HL-60 (cell line): ENCODE data around the gene PPIL6.

Experiments used
- DNase-seq, 2 experiments: peaks; one replicate each; pipeline ENCODE4 v3.0.0-alpha.2; 2010 to 2020; ENCODE audit warnings: low read depth in 1 of 2, low spot score in 1 of 2
- H3K27ac ChIP-seq: fragments of 250-450 bp; sonication (Bioruptor Pico); replicated peaks from 2 replicates; pipeline ENCODE4 v1.5.1; 2020; ENCODE audit warnings: mild to moderate bottlenecking, moderate library complexity
- H3K27me3 ChIP-seq: fragments of 250-450 bp; sonication (Bioruptor Pico); 2 replicates; pipeline ENCODE4 v1.5.1; 2021; ENCODE audit warnings: mild to moderate bottlenecking, moderate library complexity; ENCODE audit not compliant: insufficient read depth, poor library complexity, severe bottlenecking
- H3K4me3 ChIP-seq: replicated peaks from 2 replicates; pipeline ENCODE4 v1.5.1; 2011; ENCODE audit warnings: mild to moderate bottlenecking, control low read depth, low read length; ENCODE audit not compliant: insufficient read depth
- CTCF ChIP-seq: IDR thresholded peaks from one replicate; pipeline ENCODE4 v1.5.1; 2011; ENCODE audit warnings: low read length, control low read depth, inconsistent platforms; ENCODE audit not compliant: insufficient read depth
- GABPA ChIP-seq: IDR thresholded peaks from 2 replicates; pipeline ENCODE4 v1.6.1; 2012; ENCODE audit warnings: low read depth
- POLR2AphosphoS5 ChIP-seq: IDR thresholded peaks from 2 replicates; pipeline ENCODE4 v1.6.1; 2012; ENCODE audit warnings: low read depth
- REST ChIP-seq: IDR thresholded peaks from 2 replicates; pipeline ENCODE4 v1.6.1; 2012; ENCODE audit warnings: low read depth; ENCODE audit not compliant: insufficient replicate concordance
- SPI1 ChIP-seq: IDR thresholded peaks from 2 replicates; pipeline ENCODE4 v1.6.1; 2012; ENCODE audit warnings: low read depth, mild to moderate bottlenecking, borderline replicate concordance

PPIL6 gene

DNA sequence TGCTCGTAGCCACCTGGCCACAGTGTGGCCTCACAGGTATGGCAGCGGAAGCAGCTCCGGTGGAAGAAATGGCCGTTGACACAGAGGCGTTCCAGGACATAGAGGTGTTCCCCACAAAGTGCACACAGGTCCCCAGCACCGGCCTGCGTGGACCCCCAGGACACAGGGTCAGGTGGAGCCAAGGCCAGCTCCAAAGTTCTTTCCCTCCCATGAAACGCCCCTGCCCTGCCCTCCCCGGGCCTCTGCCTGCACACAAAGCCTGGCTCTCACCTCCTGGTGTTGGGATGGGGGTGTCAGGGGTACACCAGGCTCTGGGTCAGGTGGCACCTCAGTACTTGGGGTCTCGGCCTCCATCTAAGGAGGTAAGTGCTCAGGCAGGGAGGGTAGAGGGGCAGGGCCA lies 6.7 kb upstream of the PPIL6 start:
- DNase-seq: no peak
- Histone ChIP-seq H3K27me3 (no peaks in the 10 kb centered on the region), H3K4me3 (no peak overlapping the region), H3K27ac (no peak overlapping the region)
- no peak for TF ChIP-seq POLR2AphosphoS5
- no peak for TF ChIP-seq GABPA
- no peak for TF ChIP-seq REST
- no peak for TF ChIP-seq CTCF
- TF ChIP-seq SPI1: no peak

DNA sequence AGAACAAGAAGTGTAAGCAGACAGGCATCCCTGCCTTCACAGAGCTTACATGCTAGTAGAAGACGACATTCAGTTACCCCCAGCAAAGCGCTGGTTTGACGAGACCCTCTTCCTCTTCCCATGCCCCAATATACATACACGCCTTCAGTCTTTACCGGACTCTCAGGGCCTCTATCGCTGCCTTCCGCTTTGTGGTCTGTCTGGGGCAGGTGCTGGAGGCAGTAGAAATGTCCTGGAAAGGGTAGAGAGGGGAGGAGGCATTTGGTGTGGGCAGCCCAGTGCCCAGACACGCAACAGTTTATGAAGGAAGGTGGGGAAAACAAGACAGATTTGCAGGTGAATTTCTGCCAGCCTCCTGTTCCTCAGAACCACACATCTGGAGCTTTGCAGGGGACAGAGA lies 6.1 kb upstream of the PPIL6 start:
- Histone ChIP-seq H3K27ac (no peak overlapping the region), H3K27me3 (no peaks in the 10 kb centered on the region), H3K4me3 (no peak overlapping the region)
- no peak for TF ChIP-seq GABPA
- TF ChIP-seq SPI1: no peak
- TF ChIP-seq POLR2AphosphoS5: no peak
- TF ChIP-seq REST: no peak
- TF ChIP-seq CTCF: no peak
- DNase-seq: no peak

DNA sequence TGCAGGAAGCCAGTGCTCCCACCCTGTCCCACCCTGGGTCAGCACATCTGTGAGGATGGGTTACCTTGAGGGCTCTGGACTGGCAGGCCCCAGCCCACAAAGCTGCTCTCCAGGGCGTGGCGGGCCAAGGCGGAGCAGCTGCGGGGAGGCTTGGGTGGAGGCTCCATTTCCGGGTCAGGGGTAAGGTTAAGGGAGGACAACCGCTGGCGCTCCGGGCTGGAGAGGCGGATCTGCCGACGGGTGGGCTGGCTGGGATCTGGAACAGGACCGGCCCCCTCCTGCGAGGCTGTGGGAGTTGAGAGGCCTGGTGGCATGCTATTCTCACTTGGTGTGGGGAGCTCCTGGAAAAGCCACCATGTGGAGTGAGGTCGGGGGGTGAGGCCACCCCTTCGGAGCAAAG lies 5.6 kb upstream of the PPIL6 start:
- Histone ChIP-seq H3K27ac (no peak overlapping the region), H3K27me3 (no peaks in the 10 kb centered on the region), H3K4me3 (no peak overlapping the region)
- TF ChIP-seq CTCF (no peak), SPI1 (no peak), GABPA (no peak), POLR2AphosphoS5 (no peak), REST (no peak)
- no peak for DNase-seq
